22Rv1 (cell line): Measurements from ENCODE around the gene SPTSSB.
A peak's percentile ranks its signal among the peaks of the same experiment; 100 is the strongest.

Experiments
- H3K27ac ChIP-seq: fragments of 450-650 bp; 2 replicates; pipeline ENCODE4 v1.5.1; 2017
- CTCF ChIP-seq: fragments of 450-650 bp; IDR thresholded peaks from 2 replicates; pipeline ENCODE4 v1.5.1; 2017; ENCODE audit warnings: mild to moderate bottlenecking
- ZFX ChIP-seq: fragments of 450-650 bp; IDR thresholded peaks from 2 replicates; pipeline ENCODE4 v1.6.1; 2017; ENCODE audit warnings: antibody characterized with exemption, borderline replicate concordance

Gene SPTSSB

GRCh38 chr3:161390200-161390599 is 18.9 kb upstream of the SPTSSB start:
- peak overlapping the region; percentile 44 for H3K27ac ChIP-seq
- TF ChIP-seq ZFX: no peak
- TF ChIP-seq CTCF: no peak

GRCh38 chr3:161389445-161390035 is 18.2 kb upstream of the SPTSSB start:
- peak overlapping the region; percentile 44 for H3K27ac ChIP-seq

GRCh38 chr3:161388855-161389254 is 17.5 kb upstream of the SPTSSB start:
- TF ChIP-seq CTCF (no peak), ZFX (no peak)
- no peak overlapping the region for H3K27ac ChIP-seq

More at GRCh38 chr3:161389445-161390035, 18.2 kb upstream of the SPTSSB start:
- TF ChIP-seq ZFX (no peak), CTCF (no peak)

- TF ChIP-seq CTCF: no peak
- TF ChIP-seq ZFX: no peak
- no peak overlapping the region for H3K27ac ChIP-seq
Measured at GRCh38 chr3:161386991-161387770, 15.9 kb upstream of the SPTSSB start.

- TF ChIP-seq CTCF: no peak
- TF ChIP-seq ZFX: no peak
- H3K27ac ChIP-seq: peak overlapping the region; percentile 93
Measured at GRCh38 chr3:161372321-161373260, 1.3 kb upstream of the SPTSSB start.

GRCh38 chr3:161369531-161369930 is 1.8 kb downstream of the SPTSSB start:
- no peak for TF ChIP-seq ZFX
- no peak for TF ChIP-seq CTCF

More at GRCh38 chr3:161369531-161369930, 1.8 kb downstream of the SPTSSB start:
- no peak overlapping the region for H3K27ac ChIP-seq
